Hypothalamus (tissue), 51 donors: ENCODE measurements around the gene ZNF653.

Source experiments
- DNase-seq, 51 donors: peaks; one replicate each; lab custom pipeline; 2025; lab: John Stamatoyannopoulos, UW

Gene ZNF653

GRCh38 chr19:11528551-11529341 lies 23.1 kb upstream of the ZNF653 start, which contains the start of gene ECSIT:
Gene ECSIT, minus strand, starts transcription at chr19:11529134. Its CDS starts 9,964 bp downstream, at chr19:11519170.
- peak; percentile 51 to 98 (median 91) for DNase-seq

- no peak for DNase-seq
Measured at GRCh38 chr19:11519138-11519537, 13.5 kb upstream of the ZNF653 start.

- no peak for DNase-seq
Measured at GRCh38 chr19:11513946-11514345, 8.3 kb upstream of the ZNF653 start.

GRCh38 chr19:11510444-11510843 lies 4.8 kb upstream of the ZNF653 start:
- DNase-seq: no peak

GRCh38 chr19:11507370-11508078 lies 1.9 kb upstream of the ZNF653 start:
- DNase-seq: no peak

GRCh38 chr19:11506967-11507366 lies 1.3 kb upstream of the ZNF653 start:
- no peak for DNase-seq

GRCh38 chr19:11506101-11506555 lies 489 bp upstream of the ZNF653 start:
- DNase-seq: peak in 9 of 51 donors; percentile 57 to 80 (median 65)

- DNase-seq: peak; percentile 55 to 97 (median 92)
Measured at GRCh38 chr19:11505032-11505503, 571 bp downstream of the ZNF653 start.

- DNase-seq: no peak
Measured at GRCh38 chr19:11504502-11505031, 1.1 kb downstream of the ZNF653 start.

- DNase-seq: no peak
Measured at GRCh38 chr19:11499890-11500420, 5.7 kb downstream of the ZNF653 start.

GRCh38 chr19:11499220-11499726 lies 6.4 kb downstream of the ZNF653 start:
- no peak for DNase-seq

- DNase-seq: peak in 29 of 51 donors; percentile 1 to 51 (median 13)
Measured at GRCh38 chr19:11496391-11497163, 9.1 kb downstream of the ZNF653 start.

GRCh38 chr19:11495885-11496284 lies 9.8 kb downstream of the ZNF653 start:
- DNase-seq: no peak

GRCh38 chr19:11495481-11495880 lies 10.2 kb downstream of the ZNF653 start:
- peak in 3 of 51 donors; percentile 5 to 35 (median 15) for DNase-seq

- no peak for DNase-seq
Measured at GRCh38 chr19:11494634-11495285, 10.9 kb downstream of the ZNF653 start.

- no peak for DNase-seq
Measured at GRCh38 chr19:11489378-11489777, 16.3 kb downstream of the ZNF653 start.

GRCh38 chr19:11486661-11487503 lies 18.8 kb downstream of the ZNF653 start:
- no peak for DNase-seq

- DNase-seq: no peak
Measured at GRCh38 chr19:11485245-11485837, 20.3 kb downstream of the ZNF653 start.
